Gastroesophageal sphincter (tissue), 4 donors: Measurements from ENCODE around the gene DIPK2B. TPM values are rescaled to one million over a fixed set of nuclear protein-coding genes. Genes with fewer than 3 reads are reported as not detected.

ENCODE experiments used
- ATAC-seq: fragments of 150-250 bp; one replicate; pipeline ENCODE4 v1.9.1; 2016; ENCODE audit warnings: mild to moderate bottlenecking, moderate library complexity
- H3K27ac ChIP-seq, 4 donors: fragments of 200-600 bp; sonication (generic) in 3 of 4; 1 replicate in 3 of 4; 2 replicates in 1 of 4; pipeline ENCODE4 v1.5.1; 2016 to 2019
- H3K27me3 ChIP-seq: fragments of 200-600 bp; sonication (generic); one replicate; pipeline ENCODE4 v1.5.1; 2019
- H3K36me3 ChIP-seq, 2 donors: fragments of 200-600 bp; sonication (generic); one replicate each; pipeline ENCODE4 v1.5.1; 2019; ENCODE audit warnings: control low read depth in 1 of 2
- H3K4me1 ChIP-seq, 3 donors: fragments of 200-600 bp; sonication (generic); 1 replicate in 2 of 3; 2 replicates in 1 of 3; pipeline ENCODE4 v1.5.1; 2016 to 2019; ENCODE audit warnings: control low read depth in 2 of 3
- H3K4me3 ChIP-seq, 2 donors: fragments of 200-600 bp; sonication (generic); one replicate each; pipeline ENCODE4 v1.5.1; 2019; ENCODE audit warnings: mild to moderate bottlenecking in 1 of 2, moderate library complexity in 1 of 2
- H3K9me3 ChIP-seq, 3 donors: fragments of 200-600 bp; sonication (generic); one replicate each; pipeline ENCODE4 v1.5.1; 2017 to 2019; ENCODE audit warnings: control low read depth in 2 of 3
- EP300 ChIP-seq: sonication (generic); formaldehyde crosslinking; IDR thresholded peaks from one replicate; pipeline ENCODE4 v1.6.1; 2017; ENCODE audit warnings: antibody characterized with exemption, mild to moderate bottlenecking
- POLR2A ChIP-seq, 2 donors: fragments of 450-650 bp; IDR thresholded peaks; one replicate each; pipeline ENCODE4 v1.6.1; 2017; ENCODE audit warnings: antibody characterized with exemption in 2 of 2, mild to moderate bottlenecking in 2 of 2, moderate library complexity in 1 of 2
- POLR2AphosphoS5 ChIP-seq: sonication (generic); formaldehyde crosslinking; IDR thresholded peaks from one replicate; pipeline ENCODE4 v1.6.1; 2017; ENCODE audit warnings: antibody characterized with exemption
- WGBS, 2 donors: methylation state at CpG; one replicate each; pipeline ENCODE4 v1.1.5; 2018; ENCODE audit warnings: low coverage in 1 of 2; 5-methylcytosine and 5-hydroxymethylcytosine counted together
- total RNA-seq, 4 donors: library from RNA; depleted of rRNA; stranded (reverse); fragments of >200 nt; gene quantifications; one replicate each; pipeline ENCODE4 v1.1.0, GENCODE V29; 2016
- TF ChIP-seq, protein P1 (sequence below), 4 experiments: fragments of 200-600 bp in 2 of 4; fragments of 450-650 bp in 2 of 4; sonication (generic) in 1 of 4; IDR thresholded peaks; one replicate each; pipeline ENCODE4 v1.5.1; 2017 to 2019; ENCODE audit warnings: antibody characterized with exemption in 4 of 4, mild to moderate bottlenecking in 2 of 4, moderate library complexity in 2 of 4

DIPK2B gene
- total RNA-seq, 4 donors from 2014 or later, result 11.4 to 31.9 (median 18.6) TPM

DNA sequence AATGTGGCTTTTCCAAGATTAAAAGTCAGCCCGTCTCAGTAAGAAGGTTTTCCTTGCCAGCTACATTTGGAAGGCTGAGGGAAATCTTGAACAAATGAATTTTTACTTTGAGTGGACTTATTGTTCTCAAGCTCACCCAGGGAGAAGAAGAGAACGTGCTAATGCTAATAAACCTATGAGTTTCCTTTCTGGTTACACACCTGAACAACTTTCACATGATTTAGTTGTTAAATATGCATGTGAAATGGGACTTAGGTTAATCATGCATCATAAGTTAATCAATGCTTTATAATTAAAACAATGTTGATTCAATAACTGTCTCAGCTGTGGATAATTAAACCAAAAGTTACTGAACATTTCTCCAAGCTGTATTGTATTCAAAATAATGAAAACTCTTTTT is 33.9 kb downstream of the DIPK2B start:
- Histone ChIP-seq H3K36me3 (no peaks in the 10 kb centered on the region), H3K4me3 (no peak overlapping the region), H3K4me1 (no peaks in the 10 kb centered on the region), H3K9me3 (no peaks in the 10 kb centered on the region), H3K27me3 (no peaks in the 10 kb centered on the region), H3K27ac (no peak overlapping the region)
- WGBS, 2 donors, result 49 to 80% methylated on average over 2 of the region's 2 CpGs
- TF ChIP-seq EP300 (no peak), POLR2A (IDR thresholded peaks at IDR 0.05) (no peak), POLR2AphosphoS5 (no peak)
- TF ChIP-seq, protein P1, sequence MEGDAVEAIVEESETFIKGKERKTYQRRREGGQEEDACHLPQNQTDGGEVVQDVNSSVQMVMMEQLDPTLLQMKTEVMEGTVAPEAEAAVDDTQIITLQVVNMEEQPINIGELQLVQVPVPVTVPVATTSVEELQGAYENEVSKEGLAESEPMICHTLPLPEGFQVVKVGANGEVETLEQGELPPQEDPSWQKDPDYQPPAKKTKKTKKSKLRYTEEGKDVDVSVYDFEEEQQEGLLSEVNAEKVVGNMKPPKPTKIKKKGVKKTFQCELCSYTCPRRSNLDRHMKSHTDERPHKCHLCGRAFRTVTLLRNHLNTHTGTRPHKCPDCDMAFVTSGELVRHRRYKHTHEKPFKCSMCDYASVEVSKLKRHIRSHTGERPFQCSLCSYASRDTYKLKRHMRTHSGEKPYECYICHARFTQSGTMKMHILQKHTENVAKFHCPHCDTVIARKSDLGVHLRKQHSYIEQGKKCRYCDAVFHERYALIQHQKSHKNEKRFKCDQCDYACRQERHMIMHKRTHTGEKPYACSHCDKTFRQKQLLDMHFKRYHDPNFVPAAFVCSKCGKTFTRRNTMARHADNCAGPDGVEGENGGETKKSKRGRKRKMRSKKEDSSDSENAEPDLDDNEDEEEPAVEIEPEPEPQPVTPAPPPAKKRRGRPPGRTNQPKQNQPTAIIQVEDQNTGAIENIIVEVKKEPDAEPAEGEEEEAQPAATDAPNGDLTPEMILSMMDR (IDR thresholded peaks at IDR 0.05), result no peak
- ATAC-seq, result no peak

DNA sequence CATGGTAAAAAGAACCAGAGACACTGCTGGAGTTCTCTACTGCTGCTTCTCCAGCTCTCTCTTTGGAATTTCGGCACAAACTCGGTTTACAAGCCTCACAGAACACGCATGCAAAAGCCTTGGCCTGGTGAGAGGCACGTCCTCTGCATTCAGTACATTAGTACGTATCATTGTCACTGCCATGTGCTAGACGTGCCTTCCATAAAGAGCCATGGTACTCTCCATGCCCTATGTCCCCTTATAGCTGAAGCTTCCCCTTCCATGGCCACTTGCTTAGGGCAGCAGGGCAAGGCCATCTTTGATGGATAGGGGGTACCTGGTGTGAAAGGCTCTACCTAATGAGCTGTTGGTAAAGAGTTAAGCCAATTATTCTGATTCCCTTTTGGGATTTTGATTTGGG is 35.0 kb downstream of the DIPK2B start:
- Histone ChIP-seq H3K9me3 (no peaks in the 10 kb centered on the region), H3K36me3 (no peaks in the 10 kb centered on the region), H3K27me3 (no peaks in the 10 kb centered on the region), H3K4me1 (no peaks in the 10 kb centered on the region), H3K27ac (no peak overlapping the region), H3K4me3 (no peak overlapping the region)
- WGBS, 2 donors, result 86% methylated on average over 1 to 4 of the region's 6 CpGs
- ATAC-seq, result no peak
- TF ChIP-seq POLR2A (IDR thresholded peaks at IDR 0.05) (no peak), EP300 (no peak), POLR2AphosphoS5 (no peak)
- TF ChIP-seq, protein P1 (IDR thresholded peaks at IDR 0.05), result no peak

DNA sequence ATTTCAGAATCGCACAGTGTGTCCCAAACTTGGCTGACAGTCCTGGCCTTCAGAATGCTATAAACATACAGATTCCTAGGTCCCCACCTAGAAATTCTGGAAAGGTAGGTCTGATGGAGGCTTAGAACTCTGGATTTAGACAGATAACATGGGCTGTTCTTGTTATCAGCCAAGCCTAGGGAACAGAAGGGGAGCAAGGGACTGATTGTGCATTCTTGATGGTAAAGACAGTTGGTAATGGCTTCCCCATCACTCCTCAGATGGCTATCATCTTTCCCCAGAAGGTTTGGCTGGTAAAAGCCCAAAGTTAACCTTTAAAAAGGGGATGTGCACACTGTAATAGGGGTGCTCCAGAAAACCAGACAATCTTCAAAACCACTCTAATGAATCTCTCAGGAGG is 35.7 kb downstream of the DIPK2B start:
- H3K27ac ChIP-seq, result no peak overlapping the region
- ATAC-seq, result no peak
- H3K4me3 ChIP-seq, result no peak overlapping the region
- no peaks in the 10 kb centered on the region for H3K9me3 ChIP-seq
- no peaks in the 10 kb centered on the region for H3K4me1 ChIP-seq
- H3K36me3 ChIP-seq, result no peaks in the 10 kb centered on the region
- H3K27me3 ChIP-seq, result no peaks in the 10 kb centered on the region
- TF ChIP-seq, protein P1 (IDR thresholded peaks at IDR 0.05), result no peak
- TF ChIP-seq POLR2A (IDR thresholded peaks at IDR 0.05) (no peak), POLR2AphosphoS5 (no peak), EP300 (no peak)
- WGBS, 2 donors, result 60% methylated on average over 1 of the region's 1 CpG; no CpG with 5 or more reads in 1 of the 2 donors

DNA sequence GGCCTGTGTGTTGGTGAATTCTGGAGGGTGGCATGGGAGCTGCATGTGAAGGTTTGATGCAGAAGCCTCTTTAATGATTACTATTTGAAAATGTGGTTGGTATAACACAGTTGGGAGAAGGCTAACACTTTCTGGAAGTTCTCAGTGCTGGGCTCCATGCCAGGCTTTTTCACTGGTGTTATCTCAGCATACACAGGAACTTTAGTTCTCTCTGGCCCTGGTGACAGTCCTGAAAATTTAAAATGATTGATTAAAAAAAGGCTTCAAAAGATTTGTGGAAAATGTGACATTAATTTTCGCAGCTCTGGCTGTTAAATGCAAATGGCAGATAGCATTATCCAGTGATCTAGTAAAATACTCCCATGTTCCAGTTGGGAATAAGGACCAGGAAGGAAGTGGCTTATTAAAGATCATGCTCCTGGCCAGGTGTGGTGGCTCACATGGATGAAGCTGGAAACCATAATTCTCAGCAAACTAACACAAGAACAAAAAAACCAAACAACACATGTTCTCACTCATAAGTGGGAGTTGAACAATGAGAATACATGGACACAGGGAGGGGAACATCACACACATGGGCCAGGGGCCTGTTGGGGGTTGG is 36.6 kb downstream of the DIPK2B start:
- ATAC-seq, result no peak
- Histone ChIP-seq H3K4me3 (no peak overlapping the region), H3K27ac (no peak overlapping the region), H3K4me1 (no peaks in the 10 kb centered on the region), H3K9me3 (no peaks in the 10 kb centered on the region), H3K36me3 (no peaks in the 10 kb centered on the region), H3K27me3 (no peaks in the 10 kb centered on the region)
- 15% methylated on average over 1 of the region's 1 CpG; no CpG with 5 or more reads in 1 of the 2 donors for WGBS, 2 donors
- no peak for TF ChIP-seq POLR2A (IDR thresholded peaks at IDR 0.05)
- TF ChIP-seq EP300, result no peak
- no peak for TF ChIP-seq POLR2AphosphoS5
- TF ChIP-seq, protein P1 (IDR thresholded peaks at IDR 0.05), result no peak

DNA sequence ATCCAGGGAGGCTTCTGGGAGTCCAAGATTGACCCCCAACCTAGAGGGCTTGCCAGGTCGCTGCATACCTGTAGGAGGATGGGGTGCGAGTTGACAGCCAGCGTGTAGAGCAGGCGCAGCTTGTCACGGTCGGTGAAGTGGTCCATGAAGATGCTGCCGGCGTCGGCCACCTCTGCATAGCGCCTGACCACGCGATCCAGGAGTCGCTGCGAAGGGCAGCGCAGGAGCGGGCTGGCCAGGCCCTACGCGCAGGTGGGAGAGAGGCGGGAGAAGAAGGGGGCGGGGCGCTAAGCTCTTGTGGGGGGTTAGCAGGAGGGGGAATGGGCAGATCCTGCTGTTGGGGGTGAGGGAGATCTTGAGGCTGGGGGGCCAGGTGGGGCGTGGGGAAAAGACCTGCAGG is 43.0 kb downstream of the DIPK2B start:
- 81% methylated on average over 14 of the region's 22 CpGs; no CpG with 5 or more reads in 1 of the 2 donors for WGBS, 2 donors
- Histone ChIP-seq H3K36me3 (no peaks in the 10 kb centered on the region), H3K9me3 (no peaks in the 10 kb centered on the region), H3K4me3 (no peak overlapping the region), H3K27me3 (no peaks in the 10 kb centered on the region), H3K4me1 (no peaks in the 10 kb centered on the region), H3K27ac (no peak overlapping the region)
- TF ChIP-seq, protein P1 (IDR thresholded peaks at IDR 0.05), result no peak
- no peak for TF ChIP-seq EP300
- no peak for ATAC-seq
